B cell (primary cell): ENCODE measurements around the gene KHDC4. TPM values are rescaled to one million over a fixed set of nuclear protein-coding genes. Genes with fewer than 3 reads are reported as not detected.

Source experiments
- ATAC-seq: fragments of 200-7000 bp; cut with Tn5 transposase; one replicate; pipeline ENCODE4 v1.10.0; 2021; ENCODE audit warnings: low read depth, mild to moderate bottlenecking, moderate number of reproducible peaks, moderate library complexity
- CTCF ChIA-PET: fragments of 350-600 bp; sonication (Branson Sonifier 250); formaldehyde crosslinking; loops from one replicate; lab custom pipeline; 2021; ENCODE audit warnings: antibody characterized with exemption, inconsistent platforms; lab: Charles Lee
- POLR2A ChIA-PET: fragments of 350-600 bp; sonication (Branson Sonifier 250); formaldehyde crosslinking; loops from one replicate; lab custom pipeline; 2021; ENCODE audit warnings: antibody characterized with exemption; lab: Charles Lee
- DNase-seq: peaks from one replicate; pipeline ENCODE4 v3.0.0; 2013
- H2AFZ ChIP-seq: 2 replicates; pipeline ENCODE4 v1.6.1; 2012; ENCODE audit warnings: mild to moderate bottlenecking, low read depth, low read length; ENCODE audit not compliant: insufficient read depth, poor library complexity, severe bottlenecking
- H3K27ac ChIP-seq, 2 donors: 1 replicate in 1 of 2; 2 replicates in 1 of 2; pipeline ENCODE4 v1.5.1; 2012 to 2013; ENCODE audit warnings: low read length in 2 of 2, mild to moderate bottlenecking in 2 of 2, moderate library complexity in 1 of 2
- H3K27me3 ChIP-seq, 4 experiments: fragments of 200-600 bp in 1 of 4; sonication (generic) in 1 of 4; replicated peaks in 1 of 4; 1 replicate in 2 of 4; 2 replicates in 2 of 4; pipeline versions ENCODE4 v1.6.1 to v1.7.0; 2013 to 2016; ENCODE audit warnings: low read length in 3 of 4, mild to moderate bottlenecking in 2 of 4, mixed read lengths in 1 of 4, moderate library complexity in 1 of 4; ENCODE audit not compliant: insufficient read depth in 4 of 4, control insufficient read depth in 3 of 4; ENCODE audit errors: control extremely low read depth in 1 of 4
- H3K36me3 ChIP-seq, 2 experiments: replicated peaks in 1 of 2; 1 replicate in 1 of 2; 2 replicates in 1 of 2; pipeline versions ENCODE4 v1.6.1 to v1.7.1; 2013; ENCODE audit warnings: low read length in 1 of 2; ENCODE audit not compliant: insufficient read depth in 2 of 2, control insufficient read depth in 1 of 2; ENCODE audit errors: control extremely low read depth in 1 of 2, extremely low read depth in 1 of 2
- H3K4me1 ChIP-seq, 2 donors: fragments of 200-600 bp in 1 of 2; sonication (generic) in 1 of 2; 1 replicate in 1 of 2; 2 replicates in 1 of 2; pipeline versions ENCODE4 v1.5.1 to v1.6.1; 2013 to 2017; ENCODE audit warnings: low read length in 2 of 2; ENCODE audit not compliant: control insufficient read depth in 2 of 2, insufficient read depth in 2 of 2
- H3K4me2 ChIP-seq: replicated peaks from 2 replicates; pipeline ENCODE3; 2012; ENCODE audit warnings: mild to moderate bottlenecking, low read depth, low read length; ENCODE audit not compliant: poor library complexity, severe bottlenecking
- H3K4me3 ChIP-seq, 5 experiments: fragments of 200-600 bp in 1 of 5; sonication (generic) in 1 of 5; 1 replicate in 3 of 5; 2 replicates in 2 of 5; pipeline versions ENCODE4 v1.5.1 to v1.7.0; 2011 to 2016; ENCODE audit warnings: low read length in 4 of 5, mild to moderate bottlenecking in 4 of 5, low read depth in 2 of 5, control low read depth in 1 of 5, moderate library complexity in 1 of 5; ENCODE audit not compliant: insufficient read depth in 1 of 5; ENCODE audit errors: control extremely low read depth in 1 of 5, extremely low read depth in 1 of 5
- H3K79me2 ChIP-seq: fragments of 200-600 bp; sonication (generic); one replicate; pipeline ENCODE4 v1.6.0; 2016; ENCODE audit warnings: low read length; ENCODE audit not compliant: control insufficient read depth, insufficient read depth
- H3K9ac ChIP-seq: fragments of 200-600 bp; sonication (generic); 2 replicates; pipeline ENCODE4 v1.6.1; 2017; ENCODE audit warnings: mild to moderate bottlenecking, low read length, moderate library complexity
- H3K9me3 ChIP-seq, 3 donors: one replicate each; pipeline versions ENCODE4 v1.6.1 to v1.7.1; 2013; ENCODE audit warnings: low read length in 2 of 3; ENCODE audit not compliant: control insufficient read depth in 2 of 3, insufficient read depth in 1 of 3; ENCODE audit errors: control extremely low read depth in 1 of 3
- H4K20me1 ChIP-seq: 2 replicates; pipeline ENCODE4 v1.6.0; 2012; ENCODE audit warnings: mild to moderate bottlenecking, low read length; ENCODE audit not compliant: insufficient read depth, control insufficient read depth, poor library complexity, severe bottlenecking
- H3K27ac Mint-ChIP-seq: one replicate; pipeline ENCODE4 v1.8.0; 2021; ENCODE audit warnings: mixed read lengths
- H3K27me3 Mint-ChIP-seq: one replicate; pipeline ENCODE4 v1.8.0; 2021; ENCODE audit warnings: mixed read lengths
- H3K4me1 Mint-ChIP-seq: one replicate; pipeline ENCODE4 v1.8.0; 2021; ENCODE audit warnings: mixed read lengths
- H3K4me3 Mint-ChIP-seq: one replicate; pipeline ENCODE4 v1.8.0; 2021; ENCODE audit warnings: mixed read lengths
- H3K9me3 Mint-ChIP-seq: one replicate; pipeline ENCODE4 v1.8.0; 2022; ENCODE audit warnings: mixed read lengths; ENCODE audit not compliant: insufficient read depth
- CTCF ChIP-seq: fragments of 200-600 bp; IDR thresholded peaks from one replicate; pipeline ENCODE4 v1.8.0; 2022; ENCODE audit warnings: antibody characterized with exemption, mild to moderate bottlenecking
- EZH2 ChIP-seq: IDR thresholded peaks from 2 replicates; pipeline ENCODE4 v1.6.1; 2012; ENCODE audit warnings: borderline replicate concordance, low read depth, mild to moderate bottlenecking, moderate library complexity, low read length; ENCODE audit not compliant: insufficient read depth, poor library complexity, severe bottlenecking
- intact Hi-C: fragments of 100-400 bp; cut with micrococcal nuclease; formaldehyde crosslinking; loops from one replicate; pipeline ENCODE4 v1.10.0; 2022
- polyA plus RNA-seq: library from polyadenylated mRNA; depleted of rRNA; stranded (reverse); fragments of >200 nt; gene quantifications from 2 replicates; pipeline ENCODE4 v1.2.3, GENCODE V29; 2012
- small RNA-seq: library from RNA; depleted of rRNA; stranded (forward); fragments of <200 nt; gene quantifications from one replicate; pipeline ENCODE3, GENCODE V24; 2012; ENCODE audit warnings: low replicate concordance, low read depth; ENCODE audit not compliant: insufficient read length
- total RNA-seq, 2 donors: library from RNA; stranded (reverse); fragments of 120-200 nt in 1 of 2; gene quantifications; 1 replicate in 1 of 2; 2 replicates in 1 of 2; pipeline versions ENCODE4 v1.2.3 to v1.2.4, GENCODE V29; 2013 to 2022

Gene KHDC4
- total and polyA plus RNA-seq, 2 donors (not counting 1 experiment from before 2014, with no cell fraction given) = 51.3 to 122 TPM

DNA sequence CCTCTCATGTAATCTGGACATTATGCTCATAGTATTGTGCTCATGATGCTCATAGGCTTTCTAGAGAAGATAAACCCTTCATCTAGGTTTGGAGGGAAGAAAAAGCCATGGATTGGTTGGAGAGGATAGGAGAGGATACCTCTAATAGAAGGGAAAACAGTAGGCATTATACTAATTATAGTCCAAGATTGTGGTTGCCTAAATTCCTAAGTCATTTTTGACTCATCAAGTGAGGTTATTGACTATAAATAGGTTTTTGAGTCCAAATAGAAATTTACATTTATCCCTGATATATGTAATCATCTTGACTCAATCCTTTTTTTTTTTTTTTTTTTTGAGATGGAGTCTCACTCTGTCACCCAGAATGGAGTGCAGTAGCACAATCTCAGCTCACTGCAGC, 69.8 kb downstream of the KHDC4 start:
- intact Hi-C loops = no loop called here
- no peak overlapping the region for H3K27ac Mint-ChIP-seq
- Histone ChIP-seq H3K27ac (no peak overlapping the region), H3K36me3 (no peaks in the 10 kb centered on the region), H3K4me2 (no peak overlapping the region), H3K27me3 (peaks cover 0 to 4% (median 2%) of the 10 kb centered on the region in 4 experiments), H4K20me1 (no peaks in the 10 kb centered on the region), H2AFZ (no peak overlapping the region), H3K4me1 (peaks cover 0 to 15% of the 10 kb centered on the region in 2 donors), H3K9ac (no peak overlapping the region), H3K9me3 (no peaks in the 10 kb centered on the region), H3K4me3 (no peak overlapping the region), H3K79me2 (no peaks in the 10 kb centered on the region)
- no peak overlapping the region for H3K4me3 Mint-ChIP-seq
- ChIA-PET POLR2A (interaction anchor here (0.6 kb wide), 1 partner anchor 393 kb away, joined by 3 read pairs; no protein-coding TSS in a partner anchor), CTCF (no interaction called here)
- TF ChIP-seq CTCF = no peak
- no peak for TF ChIP-seq EZH2
- peaks cover 6% of the 10 kb centered on the region for H3K4me1 Mint-ChIP-seq
- no peak for ATAC-seq
- H3K9me3 Mint-ChIP-seq = no peaks in the 10 kb centered on the region
- no peak for DNase-seq
- H3K27me3 Mint-ChIP-seq = peaks cover 10% of the 10 kb centered on the region

Small RNAs within 50 kb of the gene (small RNA-seq; reads per million reads assigned to genes)
- gene MIR6738 = not detected
- gene RF00015 = not detected
- gene SCARNA4 = not detected
- 405 reads per million, percentile 97 among the genes with 10 or more reads in this experiment for gene SNORA80E

Other genes with a start within 250 kb of the KHDC4 start
- 132 and 156 TPM in 2 replicates for gene YY1AP1, start 245.6 kb downstream of the KHDC4 start, total RNA-seq
- 74.1 and 95.4 TPM in 2 replicates for gene YY1AP1, start 245.6 kb downstream of the KHDC4 start, polyA plus RNA-seq
- 92.3 and 107 TPM in 2 replicates for gene DAP3, start 245.3 kb downstream of the KHDC4 start, total RNA-seq
- gene DAP3, start 245.3 kb downstream of the KHDC4 start, polyA plus RNA-seq = 84.7 and 89.5 TPM in 2 replicates
- 127 TPM in 2 replicates for gene GON4L, start 77.2 kb downstream of the KHDC4 start, total RNA-seq
- gene GON4L, start 77.2 kb downstream of the KHDC4 start, polyA plus RNA-seq = 54.4 and 57.7 TPM in 2 replicates
- gene SYT11, start 74.8 kb downstream of the KHDC4 start, total RNA-seq = 6.2 and 6.6 TPM in 2 replicates
- gene SYT11, start 74.8 kb downstream of the KHDC4 start, polyA plus RNA-seq = 1.8 and 3.0 TPM in 2 replicates
- gene RIT1, start 23.1 kb downstream of the KHDC4 start, total RNA-seq = 43.4 and 45.7 TPM in 2 replicates
- 14.2 and 28.6 TPM in 2 replicates for gene RIT1, start 23.1 kb downstream of the KHDC4 start, polyA plus RNA-seq
- gene RXFP4, start 7.2 kb upstream of the KHDC4 start, total RNA-seq = 0.32 TPM in 1 of 2 replicates, not detected in the other
- gene RXFP4, start 7.2 kb upstream of the KHDC4 start, polyA plus RNA-seq = 0.12 TPM in 1 of 2 replicates, not detected in the other
- gene ARHGEF2, start 44.1 kb upstream of the KHDC4 start, total RNA-seq = 245 and 247 TPM in 2 replicates
- 241 and 269 TPM in 2 replicates for gene ARHGEF2, start 44.1 kb upstream of the KHDC4 start, polyA plus RNA-seq
- 160 and 161 TPM in 2 replicates for gene SSR2, start 86.5 kb upstream of the KHDC4 start, total RNA-seq
- gene SSR2, start 86.5 kb upstream of the KHDC4 start, polyA plus RNA-seq = 359 and 386 TPM in 2 replicates
- gene UBQLN4, start 119.4 kb upstream of the KHDC4 start, total RNA-seq = 35.1 and 39.0 TPM in 2 replicates
- 20.9 and 24.1 TPM in 2 replicates for gene UBQLN4, start 119.4 kb upstream of the KHDC4 start, polyA plus RNA-seq
- gene LAMTOR2, start 120.4 kb upstream of the KHDC4 start, total RNA-seq = 31.5 and 37.8 TPM in 2 replicates
- gene LAMTOR2, start 120.4 kb upstream of the KHDC4 start, polyA plus RNA-seq = 27.9 and 55.9 TPM in 2 replicates
- gene RAB25, start 126.7 kb upstream of the KHDC4 start, total RNA-seq = 0.69 and 1.1 TPM in 2 replicates
- gene RAB25, start 126.7 kb upstream of the KHDC4 start, polyA plus RNA-seq = 0.81 and 2.2 TPM in 2 replicates
- 0.73 and 1.1 TPM in 2 replicates for gene MEX3A, start 148.1 kb upstream of the KHDC4 start, total RNA-seq
- 0.22 and 0.27 TPM in 2 replicates for gene MEX3A, start 148.1 kb upstream of the KHDC4 start, polyA plus RNA-seq
- 28.7 and 32.3 TPM in 2 replicates for gene LMNA, start 180.3 kb upstream of the KHDC4 start, total RNA-seq
- gene LMNA, start 180.3 kb upstream of the KHDC4 start, polyA plus RNA-seq = 19.4 and 53.1 TPM in 2 replicates
- 6.4 and 9.2 TPM in 2 replicates for gene SEMA4A, start 219.2 kb upstream of the KHDC4 start, total RNA-seq
- 15.5 and 23.2 TPM in 2 replicates for gene SEMA4A, start 219.2 kb upstream of the KHDC4 start, polyA plus RNA-seq